ENCODE results near the gene MYL10.

Gene MYL10

DNA sequence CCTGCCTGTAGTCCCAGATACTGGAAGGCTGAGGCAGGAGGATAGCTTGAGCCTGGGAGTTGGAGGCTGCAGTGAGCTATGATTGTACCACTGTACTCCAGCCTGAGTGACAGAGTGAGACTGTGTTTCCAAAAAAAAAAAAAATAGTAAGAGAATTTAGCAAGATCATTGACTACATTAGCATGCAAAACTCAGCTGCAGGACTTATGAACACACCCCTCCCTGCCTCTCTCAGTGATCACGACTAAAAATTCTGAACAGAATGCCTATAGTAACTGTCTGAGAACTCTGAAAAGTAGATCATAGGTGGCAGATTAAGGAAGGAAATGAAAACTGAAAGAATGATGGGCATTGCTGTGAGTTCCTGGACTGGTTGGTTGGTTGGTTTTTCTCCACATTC, 50.5 kb downstream of the MYL10 start:
- DNase-seq (ENCODE audit: extremely low read depth in 1 of 2, low read depth in 1 of 2): no peak

DNA sequence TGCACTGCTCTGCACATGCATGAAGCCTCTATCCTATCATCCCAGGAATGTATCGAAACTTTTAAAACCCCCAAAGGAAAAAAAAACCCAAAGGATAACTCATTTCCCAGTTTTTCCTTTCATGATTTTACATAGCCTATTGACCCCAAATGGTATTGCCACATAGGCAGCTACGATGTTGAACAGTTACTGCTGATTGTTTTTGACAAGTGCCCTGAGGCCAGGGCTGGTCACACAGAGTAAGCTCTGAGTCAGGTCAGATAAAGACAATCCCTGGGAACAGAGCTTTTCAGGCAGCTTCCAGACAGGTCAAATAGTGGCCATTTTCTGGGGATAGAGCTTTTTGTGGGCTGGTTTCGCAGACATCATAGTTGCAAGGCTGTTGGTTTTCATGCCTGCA, 52.1 kb downstream of the MYL10 start:
- DNase-seq (ENCODE audit: extremely low read depth in 1 of 2, low read depth in 1 of 2): no peak

DNA sequence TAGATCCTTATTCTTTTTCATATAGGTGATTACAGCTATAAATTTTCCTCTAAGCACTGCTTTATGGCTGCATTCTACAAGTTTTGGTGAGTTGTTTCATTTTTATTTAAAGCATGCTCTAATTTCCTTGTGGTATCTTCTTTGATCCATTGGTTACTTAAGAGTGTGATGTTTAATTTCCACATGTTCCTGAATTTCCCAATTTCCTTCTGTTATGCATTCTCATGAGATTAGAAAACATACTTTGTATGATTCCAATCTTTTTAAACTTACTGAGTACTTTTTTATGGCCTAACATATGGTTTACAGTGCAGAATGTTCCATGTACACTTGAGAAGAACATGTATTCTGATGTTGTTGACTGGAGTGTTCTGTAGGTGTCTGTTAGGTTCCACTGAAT, 53.4 kb downstream of the MYL10 start:
- DNase-seq (ENCODE audit: extremely low read depth in 1 of 2, low read depth in 1 of 2): no peak

DNA sequence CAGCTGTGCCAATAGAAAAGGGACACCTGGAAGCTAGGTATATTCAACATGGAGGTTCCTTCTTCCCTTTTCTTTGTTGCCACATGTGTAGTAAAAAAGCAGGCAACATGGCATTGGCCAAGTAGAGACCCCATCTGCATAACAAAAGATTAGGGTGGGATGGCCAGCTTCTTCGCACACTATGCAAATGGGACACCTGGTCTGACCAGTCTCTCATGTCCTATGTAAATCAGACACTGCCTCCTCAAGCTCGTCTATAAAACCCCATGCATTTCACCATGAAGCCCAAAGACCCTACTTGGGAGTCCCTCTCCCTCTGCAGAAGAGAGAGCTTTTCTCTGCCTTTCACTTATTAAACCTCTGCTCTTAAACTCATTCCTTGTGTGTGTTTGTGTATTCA, 53.9 kb downstream of the MYL10 start:
- DNase-seq (ENCODE audit: extremely low read depth in 1 of 2, low read depth in 1 of 2): no peak

DNA sequence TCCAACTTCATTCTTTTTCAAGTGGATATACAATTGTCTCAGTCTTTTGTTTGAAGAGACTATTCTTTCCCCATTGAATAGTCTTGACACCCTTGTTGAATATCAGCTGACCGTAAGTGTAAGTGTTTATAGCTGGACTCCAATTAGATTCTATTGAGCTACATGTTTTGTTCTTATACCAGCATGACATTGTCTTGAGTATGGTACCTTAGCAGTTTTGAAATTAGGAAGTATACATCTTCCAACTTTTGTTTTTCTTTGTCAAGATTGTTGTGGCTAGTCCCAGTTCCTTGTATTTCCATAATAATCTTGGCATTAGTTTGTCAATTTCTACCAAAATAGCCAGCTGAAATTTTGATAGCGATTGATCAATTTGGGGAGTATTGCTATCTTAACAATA, 56.9 kb downstream of the MYL10 start:
- DNase-seq (ENCODE audit: extremely low read depth in 1 of 2, low read depth in 1 of 2): no peak

DNA sequence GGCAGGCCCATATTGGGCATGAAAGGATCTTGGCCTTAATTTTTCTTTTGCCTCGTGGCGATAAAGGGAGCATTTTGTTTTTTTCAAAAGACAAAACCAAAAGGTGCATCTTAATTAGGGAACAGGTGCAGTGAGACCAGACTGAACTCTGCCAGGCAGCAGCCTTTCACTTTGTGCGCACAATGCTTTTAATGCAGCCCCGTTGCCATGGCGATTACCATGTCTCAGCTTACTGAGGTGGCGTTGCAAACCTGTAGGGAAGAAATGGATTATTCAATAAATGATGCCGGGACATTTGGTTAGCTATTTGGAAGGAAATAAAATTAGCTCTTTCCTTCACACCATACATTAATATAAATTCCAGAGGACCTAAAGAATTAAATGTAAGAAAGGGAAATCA, 61.9 kb downstream of the MYL10 start:
- DNase-seq (ENCODE audit: extremely low read depth in 1 of 2, low read depth in 1 of 2): no peak

DNA sequence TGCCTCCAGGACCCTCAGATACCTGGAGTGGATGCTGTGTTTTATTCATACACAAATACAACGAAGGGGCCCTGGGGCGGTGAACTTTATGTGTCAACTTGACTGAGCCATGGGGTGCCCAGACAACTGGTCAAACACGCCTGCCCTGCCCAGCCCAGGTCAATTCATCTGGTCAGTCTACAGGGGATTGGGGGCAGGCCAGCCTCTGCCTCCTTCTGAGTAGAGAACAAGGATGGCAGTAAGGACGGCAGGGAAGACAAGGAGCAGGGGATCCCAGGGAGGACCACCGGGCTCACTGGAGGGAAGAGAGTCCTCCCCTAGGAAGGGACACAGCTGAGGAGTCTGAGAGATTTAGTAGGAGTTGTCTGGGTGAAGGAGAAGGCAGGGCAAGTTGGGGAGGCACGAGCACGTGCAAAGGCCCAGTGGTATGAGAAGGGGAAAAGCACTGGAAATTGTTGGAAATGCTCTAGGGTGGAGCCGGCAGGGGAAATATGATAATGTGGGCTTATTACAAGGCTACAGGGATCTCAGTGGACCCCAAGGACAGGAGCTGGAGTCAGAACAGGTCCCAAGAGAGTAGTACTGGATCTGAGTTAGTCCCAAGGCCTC, 63.4 kb downstream of the MYL10 start:
- DNase-seq (ENCODE audit: extremely low read depth in 1 of 2, low read depth in 1 of 2): no peak

DNA sequence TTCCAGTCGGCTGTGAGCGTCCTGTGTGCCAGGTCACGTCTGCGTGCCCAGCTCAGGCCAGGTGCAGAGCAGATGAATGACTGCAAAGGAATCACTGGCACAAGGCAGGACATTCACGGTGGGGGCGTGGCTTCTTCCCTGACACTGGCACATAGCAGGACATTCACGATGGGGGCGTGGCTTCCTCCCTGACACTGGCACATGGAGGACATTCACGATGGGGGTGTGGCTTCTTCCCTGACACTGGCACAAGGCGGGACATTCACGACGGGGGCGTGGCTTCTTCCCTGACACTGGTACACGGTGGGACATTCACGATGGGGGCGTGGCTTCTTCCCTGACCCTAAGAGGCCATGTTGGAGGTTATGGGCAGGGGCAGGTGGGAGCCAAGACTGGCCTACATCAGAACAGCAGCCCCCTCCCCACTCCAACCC, 64.3 kb downstream of the MYL10 start:
- no peak for DNase-seq (ENCODE audit: extremely low read depth in 1 of 2, low read depth in 1 of 2)

DNA sequence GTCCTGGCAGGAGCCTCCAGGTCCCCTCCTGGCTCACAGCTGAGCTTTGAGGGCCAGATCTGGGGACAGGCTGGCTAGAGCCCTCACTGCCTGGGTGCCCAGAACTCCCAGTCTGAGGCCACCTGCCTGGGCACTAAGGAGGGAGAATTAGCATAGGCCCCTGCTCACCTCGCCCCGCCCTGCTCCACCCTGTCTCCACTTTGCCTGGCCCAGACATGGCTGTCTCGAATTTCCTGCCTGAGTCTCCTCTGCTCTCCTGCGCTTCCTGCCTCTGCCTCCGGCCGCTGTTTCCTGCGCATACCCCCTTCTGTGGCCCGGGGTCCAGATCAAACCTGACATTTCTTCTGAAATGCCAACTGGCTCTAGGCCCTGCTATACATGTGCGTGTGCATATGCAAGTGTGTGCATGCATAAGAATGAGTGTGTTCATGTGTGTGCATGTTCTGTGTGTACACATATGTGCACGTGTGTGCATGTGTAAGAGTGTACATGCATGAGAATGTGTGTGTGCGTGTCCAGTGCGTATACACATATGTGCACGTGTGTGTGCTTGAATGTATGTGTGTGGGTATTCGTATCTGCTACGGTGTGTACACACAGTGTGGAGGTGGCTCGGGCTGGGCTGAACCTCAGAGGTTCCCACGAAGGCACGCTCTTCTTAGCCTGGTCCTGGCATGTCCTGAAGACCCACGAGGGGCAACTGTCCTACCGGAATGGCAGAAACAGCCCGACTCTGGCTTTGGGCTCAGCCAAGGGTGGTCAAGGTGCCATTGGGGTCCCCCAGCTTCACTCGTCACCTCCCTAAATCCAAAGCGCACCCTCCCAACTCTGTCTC, 64.9 kb downstream of the MYL10 start:
- no peak for DNase-seq (ENCODE audit: extremely low read depth in 1 of 2, low read depth in 1 of 2)

All from stimulated activated CD8-positive, alpha-beta memory T cell treated with anti-CD3 and anti-CD28 coated beads, Interleukin-7, amount 100 ng/mL, for 48 hours (primary cell).